H1 (cell line): Measurements from ENCODE around the gene PLPPR3. TPM values are rescaled to one million over a fixed set of nuclear protein-coding genes. Genes with fewer than 3 reads are reported as not detected.

Experiments used
- CTCF ChIA-PET: fragments of 300-600 bp; sonication (Branson Sonifier 250); formaldehyde crosslinking; loops from one replicate; lab custom pipeline; 2021; ENCODE audit not compliant: partially characterized antibody; lab: Charles Lee
- POLR2A ChIA-PET: fragments of 300-600 bp; sonication (Branson Sonifier 250); formaldehyde crosslinking; loops from one replicate; lab custom pipeline; 2021; ENCODE audit warnings: inconsistent platforms; ENCODE audit not compliant: partially characterized antibody; lab: Charles Lee
- DNase-seq, 2 experiments: peaks; one replicate each; pipeline versions ENCODE4 v3.0.0 to v3.0.0-alpha.2; 2010 to 2022; ENCODE audit warnings: low spot score in 2 of 2, low read depth in 1 of 2, mixed read lengths in 1 of 2
- FAIRE-seq: peaks from 2 replicates; lab custom pipeline; 2011; peaks lifted over from hg19 to GRCh38; lab: Jason Lieb, UNC
- H2AFZ ChIP-seq: 2 replicates; pipeline ENCODE4 v1.8.1; 2012; ENCODE audit warnings: low read length, inconsistent platforms
- H2AK5ac ChIP-seq: 2 replicates; pipeline ENCODE4 v1.6.1; 2013; ENCODE audit warnings: low read depth, low read length
- H2BK120ac ChIP-seq: replicated peaks from 2 replicates; pipeline ENCODE3; 2013; ENCODE audit warnings: low read depth, low read length, inconsistent platforms
- H2BK12ac ChIP-seq: 2 replicates; pipeline ENCODE4 v1.6.1; 2013; ENCODE audit warnings: low read depth, low read length
- H2BK15ac ChIP-seq: 2 replicates; pipeline ENCODE4 v1.6.1; 2013; ENCODE audit warnings: low read length
- H2BK20ac ChIP-seq: 2 replicates; pipeline ENCODE4 v1.6.1; 2013; ENCODE audit warnings: low read length
- H2BK5ac ChIP-seq: 2 replicates; pipeline ENCODE4 v1.6.1; 2013; ENCODE audit warnings: low read depth, low read length
- H3K14ac ChIP-seq: 2 replicates; pipeline ENCODE4 v1.6.1; 2013; ENCODE audit warnings: inconsistent platforms; ENCODE audit not compliant: insufficient read length
- H3K18ac ChIP-seq: 2 replicates; pipeline ENCODE4 v1.6.1; 2013; ENCODE audit warnings: low read length; ENCODE audit errors: extremely low read depth
- H3K23ac ChIP-seq: 2 replicates; pipeline ENCODE4 v1.6.1; 2013; ENCODE audit warnings: inconsistent platforms; ENCODE audit not compliant: insufficient read length
- H3K23me2 ChIP-seq: 2 replicates; pipeline ENCODE4 v1.6.1; 2013; ENCODE audit warnings: low read depth, low read length
- H3K27ac ChIP-seq: 2 replicates; pipeline ENCODE4 v1.6.1; 2011; ENCODE audit warnings: low read depth, low read length, inconsistent platforms
- H3K27me3 ChIP-seq, 4 experiments: replicated peaks in 1 of 4; 1 replicate in 1 of 4; 2 replicates in 3 of 4; pipeline versions ENCODE4 v1.6.1 to v1.8.1; 2011 to 2013; ENCODE audit warnings: low read length in 3 of 4, mild to moderate bottlenecking in 3 of 4, inconsistent platforms in 2 of 4, mixed read lengths in 2 of 4, moderate library complexity in 1 of 4; ENCODE audit not compliant: control insufficient read depth in 3 of 4, insufficient read depth in 3 of 4; ENCODE audit errors: extremely low read depth in 1 of 4
- H3K36me3 ChIP-seq, 4 experiments: 2 replicates each; pipeline versions ENCODE4 v1.6.1 to v1.8.1; 2011 to 2013; ENCODE audit warnings: mild to moderate bottlenecking in 4 of 4, low read length in 3 of 4, moderate library complexity in 2 of 4, control low read depth in 1 of 4, inconsistent platforms in 1 of 4; ENCODE audit not compliant: insufficient read depth in 4 of 4, control insufficient read depth in 2 of 4
- H3K4ac ChIP-seq: replicated peaks from 2 replicates; pipeline ENCODE3; 2013; ENCODE audit warnings: low read length, low read depth, mixed read lengths, inconsistent platforms; ENCODE audit not compliant: insufficient read length
- H3K4me1 ChIP-seq, 4 experiments: replicated peaks in 1 of 4; 1 replicate in 1 of 4; 2 replicates in 3 of 4; pipeline versions ENCODE4 v1.6.1 to v1.8.1; 2011 to 2013; ENCODE audit warnings: low read length in 3 of 4, inconsistent platforms in 2 of 4, mixed read lengths in 1 of 4; ENCODE audit not compliant: insufficient read depth in 4 of 4, control insufficient read depth in 3 of 4
- H3K4me2 ChIP-seq, 2 experiments: 2 replicates each; pipeline versions ENCODE4 v1.6.1 to v1.8.1; 2011 to 2013; ENCODE audit warnings: low read depth in 2 of 2, low read length in 2 of 2, control low read depth in 1 of 2, inconsistent platforms in 1 of 2, mild to moderate bottlenecking in 1 of 2; ENCODE audit not compliant: insufficient read depth in 1 of 2
- H3K4me3 ChIP-seq, 4 experiments: fragments of 200-600, 300-600 bp in 1 of 4; sonication (generic), shearing (Covaris generic), sonication (Bioruptor Twin) in 1 of 4; 2 replicates each; pipeline versions ENCODE4 v1.5.1 to v1.8.1; 2011 to 2016; ENCODE audit warnings: low read length in 4 of 4, low read depth in 3 of 4, control low read depth in 2 of 4, inconsistent platforms in 2 of 4, mild to moderate bottlenecking in 2 of 4, mixed read lengths in 1 of 4, moderate library complexity in 1 of 4; ENCODE audit not compliant: insufficient read depth in 2 of 4; ENCODE audit errors: extremely low read depth in 1 of 4
- H3K56ac ChIP-seq: replicated peaks from 2 replicates; pipeline ENCODE3; 2013; ENCODE audit warnings: low read depth, mild to moderate bottlenecking, mixed read lengths, low read length, inconsistent platforms; ENCODE audit not compliant: insufficient read length
- H3K79me1 ChIP-seq: 2 replicates; pipeline ENCODE4 v1.6.1; 2013; ENCODE audit warnings: low read depth, low read length, control low read depth
- H3K79me2 ChIP-seq, 2 experiments: 2 replicates each; pipeline versions ENCODE4 v1.6.1 to v1.8.1; 2012 to 2013; ENCODE audit warnings: low read length in 2 of 2, mild to moderate bottlenecking in 2 of 2, inconsistent platforms in 1 of 2; ENCODE audit not compliant: insufficient read depth in 2 of 2, control insufficient read depth in 1 of 2
- H3K9ac ChIP-seq, 4 experiments: replicated peaks in 1 of 4; 1 replicate in 1 of 4; 2 replicates in 3 of 4; pipeline versions ENCODE4 v1.6.1 to v1.8.1; 2011 to 2013; ENCODE audit warnings: low read depth in 3 of 4, low read length in 3 of 4, control low read depth in 2 of 4, mild to moderate bottlenecking in 2 of 4, moderate library complexity in 2 of 4, inconsistent platforms in 1 of 4; ENCODE audit errors: extremely low read depth in 1 of 4
- H3K9me3 ChIP-seq, 2 experiments: 2 replicates each; pipeline versions ENCODE4 v1.6.1 to v1.8.1; 2012 to 2013; ENCODE audit warnings: mild to moderate bottlenecking in 2 of 2, moderate library complexity in 2 of 2, control low read depth in 1 of 2, inconsistent platforms in 1 of 2, low read depth in 1 of 2, low read length in 1 of 2, mixed read lengths in 1 of 2; ENCODE audit not compliant: insufficient read depth in 2 of 2
- H4K20me1 ChIP-seq, 2 experiments: replicated peaks in 1 of 2; 2 replicates each; pipeline versions ENCODE3 to v1.8.1; 2011 to 2013; ENCODE audit warnings: inconsistent platforms in 2 of 2, low read length in 2 of 2, mild to moderate bottlenecking in 1 of 2; ENCODE audit not compliant: insufficient read depth in 2 of 2, control insufficient read depth in 1 of 2
- H4K5ac ChIP-seq: 2 replicates; pipeline ENCODE4 v1.6.1; 2013; ENCODE audit warnings: low read length, low read depth, mixed read lengths, inconsistent platforms; ENCODE audit not compliant: insufficient read length
- H4K8ac ChIP-seq: 2 replicates; pipeline ENCODE4 v1.8.0; 2013; ENCODE audit warnings: mild to moderate bottlenecking, moderate library complexity, low read length, inconsistent platforms; ENCODE audit not compliant: insufficient read depth; ENCODE audit errors: extremely low read depth
- H4K91ac ChIP-seq: replicated peaks from 2 replicates; pipeline ENCODE3; 2013; ENCODE audit warnings: low read length, mixed read lengths, inconsistent platforms; ENCODE audit not compliant: insufficient read length
- POLR2A ChIP-seq, 2 experiments: IDR thresholded peaks; 1 replicate in 1 of 2; 2 replicates in 1 of 2; pipeline ENCODE4 v1.6.1; 2011; ENCODE audit warnings: low read depth in 2 of 2, low read length in 2 of 2, mild to moderate bottlenecking in 2 of 2; ENCODE audit errors: control extremely low read depth in 1 of 2
- POLR2AphosphoS5 ChIP-seq: IDR thresholded peaks from 2 replicates; pipeline ENCODE4 v1.6.1; 2011; ENCODE audit warnings: low read depth, low read length
- RNF2 ChIP-seq: fragments of 200-900, 300-1000 bp; sonication (generic); IDR thresholded peaks from 2 replicates; pipeline ENCODE4 v1.7.1; 2016; ENCODE audit warnings: borderline replicate concordance, low read depth, mild to moderate bottlenecking, antibody characterized with exemption, low read length; ENCODE audit not compliant: poor library complexity, severe bottlenecking; ENCODE audit errors: missing control alignments
- WGBS, 2 experiments: shearing (Covaris generic) in 1 of 2; methylation state at CpG; one replicate each; pipeline versions ENCODE4 v1.1.6 to v1.1.7; 2013 to 2015; ENCODE audit warnings: low lambda C conversion rate in 2 of 2, mixed read lengths in 2 of 2, inconsistent platforms in 1 of 2, low coverage in 1 of 2, missing lambda C conversion rate in 1 of 2; ENCODE audit not compliant: insufficient replicate concordance in 2 of 2, insufficient coverage in 1 of 2, insufficient read length in 1 of 2; ENCODE audit errors: extremely low coverage in 1 of 2, missing lambda C conversion rate in 1 of 2; 5-methylcytosine and 5-hydroxymethylcytosine counted together
- polyA plus RNA-seq, 7 experiments: library from polyadenylated mRNA; depleted of rRNA in 3 of 7; stranded (reverse) in 5 of 7; unstranded in 2 of 7; fragments of >200 nt in 5 of 7; fragments of 200-250 nt in 2 of 7; gene quantifications; 1 replicate in 5 of 7; 2 replicates in 1 of 7; 4 replicates in 1 of 7; pipeline versions ENCODE4 v1.2.1 to v1.2.3, GENCODE V29; 2011 to 2013; ENCODE audit warnings: missing spikeins in 2 of 7, mixed read lengths in 2 of 7
- total RNA-seq: library from RNA; stranded (reverse); fragmentation: NEBNext Ultra II Directional; extraction: Animal tissue kit (Norgen Biotek cat#: 25700); gene quantifications from 2 replicates; pipeline ENCODE4 v1.2.1, GENCODE V29; 2021

PLPPR3 gene
- total and polyA plus RNA-seq, 2 of the 8 experiments (the other 6 are each of a cell fraction or from before 2014, with no cell fraction given) = 71.7 to 76.4 TPM

DNA sequence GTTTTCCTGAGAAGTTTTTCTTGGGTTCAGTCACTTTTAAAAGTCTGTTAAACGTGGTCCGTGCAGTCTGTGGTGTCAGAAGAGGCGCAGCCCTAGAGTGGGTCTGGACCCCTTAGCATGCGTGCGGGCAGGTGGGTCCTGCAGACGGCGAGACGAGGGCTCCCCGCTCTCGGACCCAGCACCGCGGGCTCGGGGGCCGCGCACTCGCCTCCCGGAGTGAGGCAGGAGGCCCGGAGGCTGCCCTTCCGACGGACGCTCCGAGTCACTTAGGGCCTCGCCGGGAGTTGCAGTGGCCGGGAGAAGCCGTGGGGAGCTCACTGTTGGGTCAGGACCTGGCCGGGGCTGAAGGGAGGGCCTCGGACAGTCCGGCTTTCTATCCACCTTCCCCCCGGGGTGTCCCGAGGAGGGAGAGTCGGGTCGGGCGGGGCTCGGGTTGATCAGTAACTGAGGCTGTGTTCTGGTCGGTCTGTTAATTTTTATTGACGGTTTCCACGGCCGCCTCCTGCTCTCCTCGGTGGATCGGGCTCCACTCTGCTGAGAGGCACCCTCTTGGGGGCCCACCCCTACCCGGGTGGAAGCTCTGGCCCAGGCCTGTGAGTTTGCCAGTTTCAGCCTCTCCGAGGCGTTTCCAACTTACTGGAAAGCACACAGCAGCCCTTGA, 23.2 kb downstream of the PLPPR3 start:
- peak; percentile 43; the same call in 1 of the 2 replicates for TF ChIP-seq POLR2AphosphoS5
- TF ChIP-seq RNF2 = no peak
- TF ChIP-seq POLR2A (IDR thresholded peaks at IDR 0.05; ENCODE audit: control extremely low read depth in 1 of 2, low read depth in 2 of 2, low read length in 2 of 2) = peak; percentile 14 to 77; a peak in 2 of 3 replicates
- Histone ChIP-seq H2BK15ac (no peak overlapping the region), H3K9me3 (no peaks in the 10 kb centered on the region), H3K4ac (peak overlapping the region; percentile 8), H4K5ac (peak overlapping the region; percentile 39), H3K18ac (peak overlapping the region; percentile 32), H2BK12ac (no peak overlapping the region), H3K4me3 (peak overlapping the region; percentile 88 to 100 (median 96)), H3K36me3 (peaks cover 5 to 30% (median 24%) of the 10 kb centered on the region in 4 experiments; a peak in 7 of 8 replicates), H3K23me2 (peaks cover 10% of the 10 kb centered on the region; the same call in 1 of the 2 replicates), H3K14ac (no peak overlapping the region), H4K8ac (peak overlapping the region; percentile 88; the same call in 1 of the 2 replicates), H4K20me1 (peaks cover 46 to 48% of the 10 kb centered on the region in 2 experiments), H3K4me2 (peak overlapping the region; percentile 62 to 93), H2BK120ac (peak overlapping the region; percentile 72), H3K79me1 (peaks cover 4% of the 10 kb centered on the region; the same call in 1 of the 2 replicates), H3K23ac (no peak overlapping the region), H3K79me2 (peaks cover 56 to 57% of the 10 kb centered on the region in 2 experiments), H2AFZ (no peak overlapping the region), H3K9ac (peak overlapping the region; percentile 86 to 98 (median 93)), H2BK5ac (peak overlapping the region; percentile 71), H2BK20ac (no peak overlapping the region), H3K27me3 (no peaks in the 10 kb centered on the region), H4K91ac (peak overlapping the region; percentile 34), H3K56ac (peak overlapping the region; percentile 86), H2AK5ac (no peak overlapping the region), H3K27ac (peak overlapping the region; percentile 75), H3K4me1 (peaks cover 0 to 29% (median 18%) of the 10 kb centered on the region in 4 experiments; a peak in 6 of 7 replicates)
- 1% methylated on average over 40 of the region's 44 CpGs; no CpG with 5 or more reads in 1 of the 2 experiments for WGBS, 2 experiments
- ChIA-PET CTCF (interaction anchor here (0.6 to 2.3 kb wide), 7 partner anchors 10 to 57 kb away, joined by 3 to 10 read pairs (median 3); no protein-coding TSS in a partner anchor), POLR2A (interaction anchor here (0.7 to 16.9 kb wide), 31 partner anchors 8 to 267 kb away, joined by 3 to 277 read pairs (median 6); partner anchors contain the start of genes AZU1, BSG, CDC34 and CNN2)
- FAIRE-seq = no peak
- DNase-seq = no peak
